Neutrophil (primary cell): ENCODE data around the gene THRB.

Experiments used
- H3K27ac ChIP-seq: fragments of 200-600 bp; sonication (generic); 2 replicates; pipeline ENCODE4 v1.5.1; 2016; ENCODE audit warnings: mild to moderate bottlenecking, moderate library complexity
- H3K27me3 ChIP-seq: fragments of 200-600 bp; sonication (generic); 2 replicates; pipeline ENCODE4 v1.6.0; 2016; ENCODE audit warnings: mild to moderate bottlenecking
- H3K36me3 ChIP-seq: fragments of 200-600 bp; sonication (generic); 2 replicates; pipeline ENCODE4 v1.5.1; 2017
- H3K4me1 ChIP-seq, 2 experiments: fragments of 200-600 bp in 1 of 2; sonication (generic) in 1 of 2; 1 replicate in 1 of 2; 2 replicates in 1 of 2; pipeline versions ENCODE4 v1.5.1 to v1.6.1; 2013 to 2016; ENCODE audit warnings: low read depth in 1 of 2, low read length in 1 of 2, mild to moderate bottlenecking in 1 of 2, moderate library complexity in 1 of 2; ENCODE audit not compliant: control insufficient read depth in 1 of 2, insufficient read depth in 1 of 2
- H3K4me3 ChIP-seq, 2 experiments: fragments of 200-600 bp in 1 of 2; sonication (generic) in 1 of 2; 1 replicate in 1 of 2; 2 replicates in 1 of 2; pipeline ENCODE4 v1.5.1; 2013 to 2016; ENCODE audit warnings: low read depth in 1 of 2, low read length in 1 of 2, mild to moderate bottlenecking in 1 of 2, moderate library complexity in 1 of 2
- H3K9me3 ChIP-seq: fragments of 200-600 bp; sonication (generic); 2 replicates; pipeline ENCODE4 v1.5.1; 2016
- TF ChIP-seq, protein P1 (sequence below): fragments of 200-600 bp; sonication (generic); IDR thresholded peaks from 2 replicates; pipeline ENCODE4 v1.5.1; 2016; ENCODE audit warnings: antibody characterized with exemption

Gene THRB

GRCh38 chr3:24447836-24448235, 46.8 kb downstream of the THRB start:
- Histone ChIP-seq H3K27me3 (no peaks in the 10 kb centered on the region), H3K4me3 (no peak overlapping the region), H3K36me3 (no peaks in the 10 kb centered on the region), H3K9me3 (no peaks in the 10 kb centered on the region), H3K27ac (no peak overlapping the region), H3K4me1 (no peaks in the 10 kb centered on the region)
- TF ChIP-seq, protein P1, sequence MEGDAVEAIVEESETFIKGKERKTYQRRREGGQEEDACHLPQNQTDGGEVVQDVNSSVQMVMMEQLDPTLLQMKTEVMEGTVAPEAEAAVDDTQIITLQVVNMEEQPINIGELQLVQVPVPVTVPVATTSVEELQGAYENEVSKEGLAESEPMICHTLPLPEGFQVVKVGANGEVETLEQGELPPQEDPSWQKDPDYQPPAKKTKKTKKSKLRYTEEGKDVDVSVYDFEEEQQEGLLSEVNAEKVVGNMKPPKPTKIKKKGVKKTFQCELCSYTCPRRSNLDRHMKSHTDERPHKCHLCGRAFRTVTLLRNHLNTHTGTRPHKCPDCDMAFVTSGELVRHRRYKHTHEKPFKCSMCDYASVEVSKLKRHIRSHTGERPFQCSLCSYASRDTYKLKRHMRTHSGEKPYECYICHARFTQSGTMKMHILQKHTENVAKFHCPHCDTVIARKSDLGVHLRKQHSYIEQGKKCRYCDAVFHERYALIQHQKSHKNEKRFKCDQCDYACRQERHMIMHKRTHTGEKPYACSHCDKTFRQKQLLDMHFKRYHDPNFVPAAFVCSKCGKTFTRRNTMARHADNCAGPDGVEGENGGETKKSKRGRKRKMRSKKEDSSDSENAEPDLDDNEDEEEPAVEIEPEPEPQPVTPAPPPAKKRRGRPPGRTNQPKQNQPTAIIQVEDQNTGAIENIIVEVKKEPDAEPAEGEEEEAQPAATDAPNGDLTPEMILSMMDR: no peak

DNA sequence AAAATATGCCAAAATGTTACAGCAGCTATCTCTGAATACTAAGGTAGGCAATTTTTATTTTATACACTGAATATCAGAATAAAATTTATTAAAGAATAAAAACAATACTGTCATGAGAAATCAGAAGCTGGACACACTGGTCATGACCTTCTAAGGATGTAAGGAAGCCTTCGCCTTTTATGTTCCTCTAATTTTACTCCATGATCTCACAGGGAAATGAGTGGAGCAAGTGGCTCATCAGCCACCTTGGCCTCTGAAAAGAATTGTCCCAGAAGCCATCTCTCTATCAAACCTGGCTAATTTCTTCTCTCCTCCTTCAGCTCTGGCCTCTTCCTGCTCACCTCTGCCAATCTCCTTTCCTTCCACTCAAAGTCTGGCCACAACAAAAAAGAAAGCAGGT, 48.6 kb downstream of the THRB start:
- no peak overlapping the region for H3K4me3 ChIP-seq
- TF ChIP-seq, protein P1: no peak

GRCh38 chr3:24443476-24443875, 51.2 kb downstream of the THRB start:
- no peaks in the 10 kb centered on the region for H3K4me1 ChIP-seq
- TF ChIP-seq, protein P1: no peak
- no peaks in the 10 kb centered on the region for H3K9me3 ChIP-seq
- H3K27me3 ChIP-seq: no peaks in the 10 kb centered on the region
- H3K27ac ChIP-seq: no peak overlapping the region
- no peak overlapping the region for H3K4me3 ChIP-seq
- H3K36me3 ChIP-seq: no peaks in the 10 kb centered on the region

More for the DNA sequence above, 48.6 kb downstream of the THRB start:
- Histone ChIP-seq H3K4me1 (no peaks in the 10 kb centered on the region), H3K36me3 (no peaks in the 10 kb centered on the region), H3K27me3 (no peaks in the 10 kb centered on the region), H3K9me3 (no peaks in the 10 kb centered on the region), H3K27ac (no peak overlapping the region)

DNA sequence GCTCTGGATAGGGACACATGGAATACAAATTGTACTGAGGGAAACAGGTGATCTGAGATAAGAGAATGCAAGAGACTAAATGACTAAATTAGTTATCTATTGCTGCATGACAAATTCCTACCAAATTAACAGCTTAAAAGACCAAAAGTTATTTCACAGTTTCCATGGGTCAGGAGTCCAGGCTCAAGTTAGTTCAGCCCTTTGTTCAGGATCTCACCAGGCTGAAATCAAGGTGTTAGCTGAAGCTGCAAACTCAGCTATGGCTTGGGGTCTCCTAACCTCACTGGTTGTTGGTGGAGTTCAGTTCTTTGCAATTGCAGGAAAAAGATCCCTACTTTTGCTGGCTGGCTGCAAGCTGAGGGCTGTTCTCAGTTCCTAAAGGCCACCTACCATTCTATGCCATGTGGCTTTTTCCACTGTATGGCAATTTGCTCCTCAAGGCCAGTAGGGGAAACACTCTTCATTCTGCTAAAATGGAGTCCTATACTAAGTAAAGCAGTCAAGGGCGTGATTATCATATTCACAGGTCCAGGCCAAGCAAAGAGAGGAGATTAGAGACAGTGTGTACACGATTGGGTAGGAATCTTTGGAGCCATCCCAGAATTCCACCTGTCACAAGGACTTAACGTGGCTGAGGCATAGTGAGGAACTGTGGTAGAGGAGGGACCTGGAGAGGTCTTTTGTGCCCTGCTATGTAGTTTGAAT, 53.7 kb downstream of the THRB start:
- Histone ChIP-seq H3K9me3 (no peaks in the 10 kb centered on the region), H3K27ac (no peak overlapping the region)
- TF ChIP-seq, protein P1: no peak

DNA sequence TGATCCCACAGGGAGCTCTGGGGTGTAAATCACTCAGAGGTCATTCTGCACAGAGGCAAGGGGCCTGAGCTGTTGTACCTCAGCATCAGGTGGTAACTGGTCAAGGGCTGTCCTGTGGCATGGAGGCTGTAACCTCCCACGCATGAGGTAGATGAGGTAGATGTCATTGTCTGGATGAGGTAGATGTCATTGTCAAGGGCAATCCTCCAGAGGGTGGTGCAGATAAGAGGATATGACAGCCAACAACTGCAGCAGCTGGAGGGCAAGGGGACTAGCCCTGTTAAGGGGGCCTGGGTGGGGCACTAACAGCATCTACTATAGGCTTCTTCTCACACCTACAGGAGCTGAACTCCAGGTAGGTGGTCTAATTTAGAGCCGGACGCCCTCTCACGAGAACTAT, 55.6 kb downstream of the THRB start:
- Histone ChIP-seq H3K36me3 (no peaks in the 10 kb centered on the region), H3K9me3 (no peaks in the 10 kb centered on the region), H3K4me3 (no peak overlapping the region), H3K27me3 (no peaks in the 10 kb centered on the region), H3K4me1 (no peaks in the 10 kb centered on the region), H3K27ac (no peak overlapping the region)
- TF ChIP-seq, protein P1: no peak

More for the DNA sequence above, 53.7 kb downstream of the THRB start:
- Histone ChIP-seq H3K36me3 (no peaks in the 10 kb centered on the region), H3K4me3 (no peak overlapping the region), H3K4me1 (no peaks in the 10 kb centered on the region), H3K27me3 (no peaks in the 10 kb centered on the region)
